HL-60/S4 (cell line): ENCODE data around the gene GALNT18.

Source experiments
- in situ Hi-C: fragments of 300-500 bp; cut with MboI; formaldehyde crosslinking; loops from 2 replicates; pipeline ENCODE4 v1.14.3; 2022; ENCODE audit warnings: low sequenced_read_pairs

The GALNT18 gene

DNA sequence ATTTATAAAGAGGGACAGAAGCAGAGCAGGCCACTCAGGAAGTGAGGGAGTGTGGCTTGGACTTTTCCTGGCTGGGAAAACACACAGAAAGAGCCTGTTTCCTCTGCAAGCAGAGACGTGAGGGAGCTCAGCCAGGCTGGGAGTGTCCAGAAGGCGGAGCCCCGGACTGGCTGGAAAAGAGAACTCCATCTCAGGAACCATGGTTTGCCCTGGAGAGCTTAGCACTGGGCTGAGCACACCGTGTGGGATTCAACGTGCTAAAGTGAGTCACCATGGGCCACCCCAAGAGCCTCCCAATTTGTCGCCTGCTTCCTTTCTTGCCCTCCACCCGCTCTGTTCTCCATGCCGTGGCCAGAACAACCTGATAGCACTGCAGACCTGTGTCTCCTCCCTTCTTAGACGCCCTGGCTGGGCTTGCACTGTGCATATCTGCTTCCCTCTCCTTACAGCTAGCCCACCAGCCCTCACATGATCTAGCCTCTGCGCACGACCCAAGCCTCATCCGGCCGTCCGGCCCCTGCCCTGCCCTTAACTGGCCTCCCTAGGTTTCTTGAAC, 51.8 kb downstream of the GALNT18 start:
- in situ Hi-C loops = no loop called here

DNA sequence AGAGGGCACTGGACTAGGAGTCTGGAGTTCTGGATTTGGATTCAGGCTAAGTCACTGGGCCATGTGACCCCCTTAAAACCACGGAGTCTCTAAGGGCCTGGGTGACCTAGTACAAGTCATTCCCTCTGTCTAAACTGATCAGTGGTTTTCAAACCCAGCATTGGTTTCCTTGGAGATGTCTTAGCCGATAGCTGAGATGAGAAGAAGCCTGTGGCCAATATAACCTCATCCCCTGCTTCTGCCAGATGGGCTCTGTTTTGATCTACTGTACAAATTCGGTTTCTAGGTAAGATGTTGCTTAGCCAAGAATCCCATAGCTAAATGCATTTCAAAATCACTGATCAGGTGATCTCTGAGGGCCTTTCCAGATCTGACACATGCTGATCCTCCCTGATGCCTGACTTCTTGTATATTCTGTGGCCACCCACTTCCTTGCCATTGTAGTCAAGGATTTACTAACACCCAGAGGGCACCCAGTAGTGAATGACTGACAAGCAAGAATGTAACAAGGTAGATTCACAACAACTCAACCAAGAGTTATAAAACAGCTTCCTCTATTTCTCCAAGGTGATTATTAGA, 53.1 kb downstream of the GALNT18 start:
- in situ Hi-C loops = no loop called here

DNA sequence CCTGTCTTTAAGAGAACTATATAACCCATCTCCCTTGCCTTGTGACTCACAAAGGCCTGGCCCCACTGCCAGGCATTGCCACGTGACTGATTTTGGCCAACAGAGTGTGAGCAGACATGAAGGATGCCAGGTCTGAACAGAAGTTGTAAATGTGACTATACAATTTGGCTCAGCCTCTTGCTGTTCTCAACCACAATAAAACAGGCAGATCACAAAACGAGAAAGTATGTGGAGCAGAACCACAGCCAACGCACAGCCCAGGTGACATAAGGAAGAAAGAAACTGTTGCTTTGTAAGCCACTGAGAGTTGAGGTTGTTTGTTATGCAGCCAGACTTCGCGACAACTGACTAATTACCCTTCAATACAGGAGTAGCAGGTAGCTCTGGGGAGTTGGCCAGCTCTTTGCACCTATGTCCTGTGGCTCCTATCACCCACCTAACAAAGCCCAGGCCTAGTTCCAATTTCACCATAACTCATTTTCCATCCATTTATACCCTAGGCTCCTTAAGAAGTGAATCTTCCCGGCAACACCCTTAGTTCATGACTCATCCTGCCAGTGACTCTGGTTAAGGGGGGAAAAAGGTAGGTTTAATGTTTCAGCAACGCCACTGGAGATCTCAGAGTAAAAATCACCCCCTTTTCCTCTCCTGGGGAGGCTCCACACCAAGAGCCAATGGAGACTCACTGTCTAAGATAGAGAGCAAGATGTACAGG, 53.7 kb downstream of the GALNT18 start:
- in situ Hi-C loops = no loop called here

DNA sequence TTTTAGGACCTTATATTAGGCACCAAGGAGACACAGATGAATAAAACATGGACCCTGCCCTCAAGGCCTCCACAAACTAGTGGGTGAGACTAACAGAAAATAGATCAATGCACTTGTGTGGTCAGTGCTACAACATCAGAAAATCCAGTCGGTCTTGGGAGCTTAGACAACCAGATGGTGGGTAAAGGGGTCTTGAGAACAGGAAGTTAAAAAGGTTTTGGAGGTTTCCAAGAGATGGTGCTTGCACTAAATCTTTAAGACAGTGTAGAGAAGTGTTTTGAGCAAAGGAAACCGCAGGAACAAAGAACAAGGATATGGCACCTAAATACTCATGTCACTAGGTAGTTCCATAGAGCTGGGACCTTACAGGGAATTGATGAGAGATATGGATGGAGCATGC, 56.2 kb downstream of the GALNT18 start:
- in situ Hi-C loops = no loop called here

DNA sequence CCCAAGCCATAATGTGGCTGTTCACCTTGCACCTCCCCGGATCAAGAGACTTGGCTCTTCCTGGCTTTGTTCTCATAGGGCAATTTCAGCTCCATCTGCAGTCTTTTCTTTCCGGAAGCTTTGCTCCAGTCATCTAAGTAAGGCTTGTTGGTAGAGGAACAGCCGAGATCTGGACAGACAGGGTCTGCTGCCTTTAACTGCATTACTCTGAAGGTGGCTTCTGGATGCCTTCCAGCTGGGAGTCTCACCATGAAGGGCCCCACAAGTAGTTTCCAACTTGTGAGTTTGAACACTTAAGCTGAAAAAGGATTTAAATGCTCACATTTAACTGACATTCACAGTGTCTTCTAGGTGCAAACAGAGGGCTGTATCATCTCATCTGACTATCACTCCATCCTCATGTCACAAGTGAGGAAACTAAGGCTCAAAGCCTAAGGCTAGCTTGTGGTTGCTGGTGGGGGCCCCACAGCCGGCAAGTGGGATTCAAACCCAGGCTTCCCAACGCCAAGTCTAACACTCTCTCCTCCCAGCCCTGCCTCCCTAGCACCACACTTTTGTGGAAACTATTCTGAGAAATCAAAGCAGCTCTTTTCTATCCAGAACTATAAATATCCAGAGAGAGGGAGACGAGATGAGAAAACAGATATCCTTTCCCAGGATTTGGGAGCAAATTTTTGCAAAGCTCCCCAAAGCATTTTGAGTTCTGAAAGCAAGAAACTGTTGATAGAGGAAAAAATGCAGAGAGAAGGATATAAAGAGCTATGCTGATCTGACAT, 58.4 kb downstream of the GALNT18 start:
- in situ Hi-C loops = no loop called here

DNA sequence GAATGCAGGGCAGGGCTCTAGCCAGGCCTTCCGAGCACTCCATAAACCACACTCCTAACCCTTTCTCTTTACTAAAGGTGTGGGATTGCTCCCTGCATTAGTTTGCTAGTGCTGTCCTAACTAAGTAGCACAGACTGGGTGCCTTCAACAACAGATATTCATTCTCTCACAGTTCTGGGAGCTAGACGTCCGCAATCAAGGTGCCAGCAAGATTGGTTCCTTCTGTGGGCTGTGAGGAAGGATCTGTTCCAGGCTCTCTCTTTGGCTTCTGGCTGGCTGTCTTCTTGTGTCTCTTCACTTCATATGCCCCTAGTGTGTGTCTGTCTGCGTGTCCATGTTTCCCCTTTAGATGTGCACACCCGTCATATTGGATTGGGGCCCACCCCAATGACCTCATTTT, 59.8 kb downstream of the GALNT18 start:
- in situ Hi-C loops = no loop called here

DNA sequence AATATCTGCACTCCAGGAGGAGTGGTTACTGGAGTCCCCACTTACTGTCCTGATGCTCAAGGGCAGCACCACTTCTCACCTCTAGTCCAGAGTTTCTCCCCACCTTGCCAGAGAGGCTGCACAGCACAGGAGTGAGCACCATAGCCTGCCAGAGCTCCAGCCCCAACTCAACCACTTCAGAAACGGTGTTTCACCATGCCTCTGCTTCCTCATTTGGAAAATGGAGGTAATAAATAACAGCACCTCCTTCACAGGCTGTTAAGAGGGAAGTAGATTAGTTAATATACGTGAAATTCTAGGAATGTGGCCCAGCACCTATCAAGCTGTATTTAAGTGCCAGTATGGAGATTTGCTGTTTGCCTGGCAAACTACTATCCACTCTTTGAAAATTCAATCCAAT, 63.0 kb downstream of the GALNT18 start:
- in situ Hi-C loops = no loop called here

DNA sequence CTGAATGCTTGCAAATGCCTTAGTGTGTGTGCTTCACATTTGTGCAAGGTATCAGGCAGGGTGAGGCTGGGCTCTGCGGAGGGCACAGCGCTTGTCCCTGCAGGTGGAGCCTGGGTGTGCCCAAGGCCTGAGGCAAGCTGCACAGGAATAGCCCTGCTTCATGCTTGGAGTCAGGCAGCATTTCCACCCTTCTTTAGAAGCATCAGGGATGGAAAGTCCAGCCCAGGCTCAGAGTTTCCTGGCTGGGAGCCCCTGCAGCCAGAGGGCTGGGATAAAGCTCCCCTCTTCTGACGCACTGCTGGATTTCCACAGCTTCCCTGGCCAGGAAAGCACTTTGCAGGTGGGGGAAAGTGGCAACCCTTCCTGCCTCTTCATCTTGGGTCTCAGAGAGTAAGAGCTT, 63.4 kb downstream of the GALNT18 start:
- in situ Hi-C loops = no loop called here

DNA sequence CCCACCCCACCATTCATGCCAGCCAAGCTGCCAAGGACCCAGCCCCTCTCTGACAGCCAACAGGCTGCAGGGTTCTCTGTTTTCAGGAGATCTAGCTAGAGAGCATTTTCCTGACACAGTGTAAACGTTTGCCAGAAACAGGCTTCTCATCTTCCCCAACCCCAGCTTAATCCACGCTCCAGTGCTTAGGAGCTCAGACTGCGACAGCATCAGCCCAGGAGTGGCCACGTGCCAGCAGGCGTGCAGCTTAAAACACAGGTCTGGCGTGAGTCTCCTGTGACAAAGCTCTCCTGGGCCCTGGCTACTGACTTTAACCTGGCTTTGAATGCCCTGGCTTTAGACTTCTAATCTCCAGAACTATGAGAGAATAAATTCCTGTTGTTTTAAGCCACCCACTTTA, 66.6 kb downstream of the GALNT18 start:
- in situ Hi-C loops = no loop called here

DNA sequence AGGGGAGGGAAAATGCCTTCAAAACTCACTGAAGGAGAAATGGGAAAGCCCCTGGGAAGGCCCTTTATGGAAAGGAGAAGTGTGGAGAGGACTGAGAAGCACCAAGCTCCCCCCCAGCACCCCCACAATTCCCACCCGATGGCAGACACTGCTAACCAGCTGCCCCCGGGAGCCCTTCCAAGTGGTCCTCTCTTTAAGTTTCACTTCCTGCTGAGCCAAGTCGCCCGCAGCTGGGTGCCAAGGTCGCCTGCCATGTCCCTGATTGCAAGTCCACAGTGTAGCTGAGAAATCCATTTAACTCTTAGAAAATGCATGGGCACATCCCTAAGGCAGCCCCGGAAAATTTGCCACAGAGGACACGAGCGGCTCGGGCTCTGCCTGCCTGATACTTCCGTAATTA, 68.2 kb downstream of the GALNT18 start:
- in situ Hi-C loops = no loop called here

DNA sequence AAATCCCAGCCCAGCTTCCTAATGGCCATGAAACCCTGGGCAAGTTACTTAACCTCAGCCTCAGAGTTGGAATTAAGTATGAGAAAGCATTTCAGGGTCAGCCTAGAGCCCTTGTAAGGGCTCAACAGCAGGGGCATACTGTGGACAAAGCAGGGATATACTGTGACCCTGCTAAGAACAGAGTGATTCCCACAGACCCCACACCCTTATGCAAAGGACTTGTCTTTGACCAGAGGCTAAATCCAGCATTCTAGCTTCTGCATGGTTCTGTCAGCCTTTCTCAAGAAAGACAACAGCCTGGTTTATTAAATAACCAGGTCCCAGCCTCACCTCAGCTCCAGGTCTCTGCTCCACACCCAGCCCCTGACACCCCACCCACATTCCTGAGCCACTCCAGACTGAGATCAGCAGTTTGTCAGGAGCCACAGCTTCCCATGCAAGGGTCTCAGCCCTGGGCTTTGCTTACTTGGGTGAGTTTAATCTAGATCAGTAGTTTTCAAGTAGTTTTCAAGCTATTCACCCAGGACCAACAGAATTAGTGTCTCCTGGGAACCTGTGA, 69.2 kb downstream of the GALNT18 start:
- in situ Hi-C loops = no loop called here

DNA sequence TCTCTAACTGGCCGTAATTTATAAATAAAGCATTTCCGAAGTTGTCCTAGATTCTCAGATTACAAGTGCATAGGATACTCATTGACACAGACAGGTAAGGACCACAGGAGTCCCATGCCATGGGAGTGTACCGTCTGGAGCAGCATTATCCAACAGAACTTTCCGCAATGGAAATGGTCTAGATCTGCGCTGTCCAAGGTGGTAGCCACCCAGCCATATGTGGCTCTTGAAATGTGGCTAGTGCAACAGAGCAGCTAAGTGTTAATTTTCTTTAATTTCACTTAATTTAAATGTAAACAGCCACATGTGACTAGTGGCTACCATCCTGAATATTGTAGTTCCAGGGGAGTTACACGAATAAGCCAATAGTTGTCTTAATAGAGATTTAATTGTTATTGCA, 71.3 kb downstream of the GALNT18 start:
- in situ Hi-C loops = no loop called here

DNA sequence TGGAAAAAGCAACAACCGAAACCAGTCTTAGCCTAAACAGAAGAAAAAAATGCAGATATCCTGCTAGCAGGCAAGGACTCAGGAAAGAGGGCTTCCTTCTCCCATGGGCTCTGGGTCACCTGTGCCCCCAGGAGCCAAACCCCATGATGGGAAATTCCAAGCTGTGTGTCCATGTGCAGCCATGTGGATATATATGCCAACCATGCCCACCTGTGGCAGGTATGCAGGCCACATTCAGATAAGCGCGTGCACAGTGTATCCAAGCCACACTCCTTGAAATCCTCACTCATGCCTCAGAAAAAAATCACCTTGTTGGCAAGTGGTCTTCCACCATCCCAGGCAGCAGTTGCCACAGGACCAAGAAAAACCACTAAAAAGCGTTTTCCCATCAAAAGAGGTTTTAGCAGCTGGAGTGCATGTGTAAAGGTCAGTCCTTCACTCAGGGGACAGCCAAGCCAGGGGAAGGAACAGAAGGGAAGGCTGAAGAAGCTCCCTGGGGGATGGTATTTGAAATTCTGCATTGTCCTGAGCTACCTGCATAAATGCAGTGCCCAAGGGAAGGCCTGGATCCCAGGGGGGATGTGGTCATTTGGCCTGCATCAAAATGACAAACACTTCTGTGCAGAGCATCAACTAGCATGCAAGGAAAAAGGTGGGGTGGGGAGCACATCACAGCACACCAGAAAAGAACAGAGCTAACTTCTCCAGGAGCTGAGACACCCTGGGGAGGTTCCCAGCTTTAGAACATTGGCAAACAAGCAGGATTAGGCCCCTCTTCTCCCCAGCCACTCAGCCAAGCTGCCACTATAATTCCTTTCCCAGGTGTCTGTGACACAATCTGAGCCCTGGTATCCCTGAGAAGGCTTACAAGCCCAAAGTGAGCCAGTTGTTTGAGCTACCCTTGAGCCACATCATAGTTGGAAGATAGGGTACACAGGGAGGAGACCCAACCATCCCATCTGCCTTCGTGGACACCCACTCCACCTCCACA, 76.2 kb downstream of the GALNT18 start:
- in situ Hi-C loops = no loop called here

DNA sequence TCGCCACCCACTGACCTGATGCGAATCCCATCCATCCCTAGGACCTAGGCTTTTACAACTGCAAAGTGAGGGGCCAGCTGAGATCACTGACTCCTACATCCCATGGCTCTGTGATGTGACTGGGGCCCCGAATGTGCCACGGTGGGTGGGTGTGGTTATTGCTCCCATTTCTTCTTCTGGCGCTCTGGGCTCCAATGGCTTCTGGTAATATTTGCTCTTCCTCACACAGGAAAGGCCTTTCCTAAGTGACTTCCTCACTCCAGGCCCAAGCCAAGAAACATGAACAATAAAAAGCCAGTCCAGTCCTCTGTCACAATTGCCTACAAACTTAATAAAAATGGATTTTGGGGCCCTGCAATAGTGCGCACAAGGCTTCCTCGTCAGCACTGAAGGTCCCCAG, 78.1 kb downstream of the GALNT18 start:
- in situ Hi-C loops = no loop called here

DNA sequence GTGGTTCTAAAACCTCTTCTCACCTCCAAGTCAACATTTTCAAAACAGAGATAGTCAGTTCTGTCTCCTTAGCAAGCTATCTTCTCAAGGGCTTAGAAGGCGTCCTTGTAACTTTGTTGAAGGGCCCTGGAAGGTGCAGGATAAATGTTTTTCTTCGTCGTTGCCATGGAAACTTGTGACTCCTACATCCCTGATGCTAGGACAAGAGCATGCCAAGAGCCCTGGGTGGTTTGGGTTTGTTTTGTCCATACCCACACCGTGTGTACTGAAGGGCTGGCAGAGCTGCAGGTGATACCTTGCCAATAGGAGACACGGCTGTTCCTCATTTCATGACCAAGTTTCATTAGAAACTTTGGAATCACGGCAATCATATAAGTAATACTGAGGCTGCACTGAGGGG, 81.6 kb downstream of the GALNT18 start:
- in situ Hi-C loops = no loop called here

DNA sequence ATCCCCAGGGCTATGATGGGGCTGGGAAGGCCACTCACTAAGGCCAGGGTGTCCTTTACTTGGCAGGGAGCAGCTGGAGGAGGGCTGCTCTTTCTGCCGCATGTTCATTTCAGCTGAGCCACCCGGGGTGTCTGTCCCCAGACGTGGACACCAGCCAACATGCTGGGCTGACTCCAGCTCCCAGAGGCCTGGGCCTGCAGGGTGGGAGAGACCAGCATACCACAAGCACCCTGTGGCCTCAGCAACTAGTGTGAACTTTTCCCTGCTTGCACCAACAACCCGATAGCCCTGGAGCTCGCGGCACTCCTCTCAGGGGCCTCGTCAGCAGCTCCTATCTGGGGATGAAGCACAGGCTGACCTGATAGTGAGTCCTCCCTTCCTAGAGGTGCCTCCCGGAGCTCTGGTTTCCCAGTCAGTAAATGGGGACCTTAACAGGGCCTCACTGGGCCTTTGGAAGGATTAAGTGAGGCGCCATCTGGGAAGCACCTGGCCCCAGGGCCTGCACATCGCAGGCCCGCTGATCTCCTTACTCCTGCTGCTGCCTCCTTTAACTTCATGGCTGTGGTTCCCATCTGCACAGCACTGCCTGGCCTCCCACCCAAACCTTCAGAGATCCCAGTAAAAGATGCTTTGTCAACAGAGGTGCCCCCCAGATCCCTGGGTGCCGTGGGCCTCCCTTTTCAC, 83.4 kb downstream of the GALNT18 start:
- in situ Hi-C loops = no loop called here

DNA sequence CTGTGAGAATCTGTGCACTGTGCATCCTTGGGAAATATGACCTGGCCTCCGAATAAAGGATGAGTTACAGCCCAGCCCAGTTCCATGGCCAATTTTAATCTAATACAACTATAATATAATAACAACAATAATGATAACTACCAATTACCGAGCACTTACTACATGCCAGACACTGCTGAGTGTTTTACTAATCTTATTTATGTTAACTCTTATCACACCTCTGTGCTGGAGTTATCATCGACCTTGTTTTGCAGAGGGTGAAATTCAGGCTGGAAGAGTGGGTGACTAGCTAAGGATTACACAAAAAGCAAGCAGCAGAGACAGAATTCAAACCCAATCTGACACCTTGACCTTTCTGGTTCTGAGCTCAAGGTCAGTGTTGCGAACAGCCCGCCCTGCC, 83.9 kb downstream of the GALNT18 start:
- in situ Hi-C loops = no loop called here

DNA sequence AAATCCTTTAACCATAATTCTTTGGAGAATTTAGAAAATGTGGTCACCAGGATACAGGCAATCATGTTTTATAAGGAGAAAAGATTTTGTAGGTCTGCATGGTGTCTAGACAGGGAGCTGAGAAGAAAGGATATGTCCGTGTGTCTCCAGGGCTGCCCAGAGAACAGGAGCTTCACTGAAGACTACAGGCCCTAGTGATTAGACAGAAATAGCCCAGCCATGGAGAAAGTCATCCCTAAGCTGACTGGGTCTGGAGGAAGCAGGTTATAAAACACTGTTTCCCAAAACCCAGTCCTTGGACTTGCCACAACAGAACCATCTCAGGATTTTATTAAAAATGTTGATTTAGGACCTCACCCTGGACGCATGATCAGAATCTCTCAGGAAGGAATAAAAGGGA, 84.4 kb downstream of the GALNT18 start:
- in situ Hi-C loops = no loop called here

DNA sequence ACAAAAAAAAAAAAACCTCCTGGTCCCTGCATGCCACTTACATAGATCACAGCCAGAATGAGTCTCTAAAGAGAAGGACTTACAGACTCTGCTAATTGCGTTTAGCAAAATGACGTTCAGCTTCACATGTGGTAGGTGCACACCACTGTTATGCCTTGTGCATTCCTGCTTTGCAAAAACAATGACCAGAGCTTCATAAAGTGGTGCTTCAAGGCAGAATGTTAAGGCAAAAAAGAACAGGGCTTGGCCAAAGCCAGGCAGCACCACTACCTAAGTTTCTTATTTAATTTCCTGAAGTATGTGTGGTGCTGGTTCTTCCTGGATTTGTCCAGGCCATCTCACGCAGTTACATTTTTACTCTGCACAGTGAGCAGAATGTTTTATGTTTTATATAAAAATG, 85.2 kb downstream of the GALNT18 start:
- in situ Hi-C loops = no loop called here

DNA sequence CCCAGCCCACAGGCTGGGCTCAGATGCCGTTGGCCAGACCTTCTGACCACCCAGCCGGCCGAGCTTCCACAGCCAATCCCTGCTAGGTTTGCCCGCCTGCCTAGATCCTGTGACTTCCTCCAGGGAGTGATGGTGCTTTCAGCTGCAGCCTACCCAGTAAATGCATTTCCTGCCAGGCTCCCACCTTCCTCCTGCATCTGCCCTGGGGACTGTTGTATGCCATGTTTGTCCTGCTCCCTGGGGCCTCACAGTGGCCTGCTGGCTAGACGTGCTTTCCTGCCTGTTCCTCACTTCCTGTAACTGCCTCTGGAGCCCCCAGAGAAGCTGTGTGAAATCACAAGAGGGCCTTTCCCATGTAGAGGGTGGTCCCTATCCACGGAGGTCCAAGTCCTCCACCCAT, 86.2 kb downstream of the GALNT18 start:
- in situ Hi-C loops = no loop called here
